Psoas muscle (tissue), 8 donors: ENCODE measurements around the gene PPP1R12B. TPM values are rescaled to one million over a fixed set of nuclear protein-coding genes. Genes with fewer than 3 reads are reported as not detected.

ENCODE experiments used
- ATAC-seq, 4 donors: fragments of 200-7000 bp; cut with Tn5 transposase; one replicate each; pipeline ENCODE4 v1.9.1; 2020; ENCODE audit warnings: moderate library complexity in 3 of 4, mild to moderate bottlenecking in 2 of 4
- DNase-seq, 2 donors: peaks; one replicate each; pipeline ENCODE4 v3.0.0-alpha.2; 2020
- H3K27ac ChIP-seq: fragments of 200-600 bp; one replicate; pipeline ENCODE4 v1.8.0; 2022
- H3K27me3 ChIP-seq, 3 donors: fragments of 200-600 bp in 1 of 3; one replicate each; pipeline versions ENCODE4 v1.6.1 to v1.8.0; 2013 to 2022; ENCODE audit warnings: low read length in 2 of 3, mild to moderate bottlenecking in 2 of 3, moderate library complexity in 1 of 3; ENCODE audit not compliant: insufficient read depth in 3 of 3
- H3K36me3 ChIP-seq, 2 donors: fragments of 200-600 bp in 1 of 2; one replicate each; pipeline versions ENCODE4 v1.6.1 to v1.8.0; 2013 to 2022; ENCODE audit warnings: low read depth in 1 of 2, mild to moderate bottlenecking in 1 of 2, moderate library complexity in 1 of 2; ENCODE audit not compliant: insufficient read depth in 1 of 2
- H3K4me1 ChIP-seq: fragments of 200-600 bp; one replicate; pipeline ENCODE4 v1.8.0; 2022
- H3K4me3 ChIP-seq: fragments of 200-600 bp; one replicate; pipeline ENCODE4 v1.8.0; 2022; ENCODE audit warnings: mild to moderate bottlenecking
- H3K9me3 ChIP-seq: fragments of 200-600 bp; one replicate; pipeline ENCODE4 v1.8.0; 2022
- CTCF ChIP-seq: fragments of 200-600 bp; IDR thresholded peaks from one replicate; pipeline ENCODE4 v1.8.0; 2022; ENCODE audit warnings: antibody characterized with exemption
- WGBS, 3 donors: extraction: QIAGEN DNeasy Blood & Tissue Kit; methylation state at CpG; one replicate each; pipeline versions ENCODE4 v1.1.6 to v1.1.7; 2013; 5-methylcytosine and 5-hydroxymethylcytosine counted together
- intact Hi-C, 2 donors: fragments of 100-400 bp; cut with DNase I; formaldehyde crosslinking; loops; one replicate each; pipeline versions ENCODE4 v1.11.0 to v1.14.2; 2022
- polyA plus RNA-seq, 3 donors: library from polyadenylated mRNA; stranded (reverse); fragments of 200-250 nt; gene quantifications; one replicate each; pipeline ENCODE4 v1.2.3, GENCODE V29; 2013
- total RNA-seq, 4 donors: library from RNA; stranded (reverse); fragmentation: NEBNext Ultra II Directional in 2 of 4; extraction: Animal tissue kit (Norgen Biotek cat#: 25700) in 2 of 4; gene quantifications; one replicate each; pipeline versions ENCODE4 v1.2.1 to v1.2.4, GENCODE V29; 2021 to 2023
- donor health status: healthy with polysubstance abuse.
- donor health status: DM: no; HTN: no; CAD: no; lungs with moderate emphysema.
- donor health status: Bipolar disorder and iron deficiency.
- donor health status: healthy.
- donor health status: DM: yes; HTN: yes; CAD: no.
- donor health status: DM: no; HTN: no; CAD: no.
- donor health status: DM: no; HTN: no; CAD: no.
- donor health status: DM: yes; HTN: yes; CAD: no.

Gene PPP1R12B
- total and polyA plus RNA-seq, 7 donors, result 8.3 to 189 (median 86.1) TPM

GRCh38 chr1:202564958-202565495, 216.5 kb downstream of the PPP1R12B start:
- H3K36me3 ChIP-seq, result peaks cover 2 to 82% of the 10 kb centered on the region in 2 donors
- DNase-seq, result no peak
- no peaks in the 10 kb centered on the region for H3K9me3 ChIP-seq
- no peak for ATAC-seq
- no peak overlapping the region for H3K4me3 ChIP-seq
- no peak for TF ChIP-seq CTCF
- 76 to 89% (median 80%) methylated on average over 2 of the region's 2 CpGs for WGBS, 3 donors
- peaks cover 20% of the 10 kb centered on the region for H3K4me1 ChIP-seq
- H3K27ac ChIP-seq, result peak overlapping the region; percentile 38
- H3K27me3 ChIP-seq, result no peaks in the 10 kb centered on the region
- intact Hi-C loops, result no loop called here

- intact Hi-C loops, result no loop called here
- Histone ChIP-seq H3K4me1 (peaks cover 10% of the 10 kb centered on the region), H3K9me3 (no peaks in the 10 kb centered on the region), H3K27me3 (no peaks in the 10 kb centered on the region), H3K36me3 (peaks cover 2 to 89% of the 10 kb centered on the region in 2 donors), H3K27ac (peak overlapping the region; percentile 38), H3K4me3 (no peak overlapping the region)
- no peak for TF ChIP-seq CTCF
- ATAC-seq (no peak), DNase-seq (no peak)
- WGBS, 3 donors, result 87 to 93% (median 88%) methylated on average over 2 of the region's 2 CpGs
These were observed 217.5 kb downstream of the PPP1R12B start for GRCh38 chr1:202565890-202566602.

GRCh38 chr1:202567738-202568137, 219.2 kb downstream of the PPP1R12B start:
- no peak for DNase-seq
- peaks cover 9% of the 10 kb centered on the region for H3K4me1 ChIP-seq
- intact Hi-C loops, result no loop called here
- peak overlapping the region; percentile 28 for H3K27ac ChIP-seq
- 79 to 87% (median 85%) methylated on average over 4 of the region's 4 CpGs for WGBS, 3 donors
- peaks cover 4 to 96% of the 10 kb centered on the region in 2 donors for H3K36me3 ChIP-seq
- TF ChIP-seq CTCF, result no peak
- ATAC-seq, result no peak
- no peak overlapping the region for H3K4me3 ChIP-seq
- H3K27me3 ChIP-seq, result no peaks in the 10 kb centered on the region
- H3K9me3 ChIP-seq, result no peaks in the 10 kb centered on the region

- no peaks in the 10 kb centered on the region for H3K9me3 ChIP-seq
- no peaks in the 10 kb centered on the region for H3K27me3 ChIP-seq
- no peak for DNase-seq
- no peak for ATAC-seq
- WGBS, 3 donors, result 63 to 72% (median 69%) methylated on average over 2 of the region's 2 CpGs
- no peak overlapping the region for H3K4me3 ChIP-seq
- TF ChIP-seq CTCF, result no peak
- peaks cover 4 to 96% of the 10 kb centered on the region in 2 donors for H3K36me3 ChIP-seq
- H3K4me1 ChIP-seq, result peaks cover 15% of the 10 kb centered on the region
- peak overlapping the region; percentile 1 for H3K27ac ChIP-seq
- intact Hi-C loops, result no loop called here
These were observed 219.9 kb downstream of the PPP1R12B start for GRCh38 chr1:202568410-202568809.
